Measurements from ENCODE around the gene FBXL14.

DNA sequence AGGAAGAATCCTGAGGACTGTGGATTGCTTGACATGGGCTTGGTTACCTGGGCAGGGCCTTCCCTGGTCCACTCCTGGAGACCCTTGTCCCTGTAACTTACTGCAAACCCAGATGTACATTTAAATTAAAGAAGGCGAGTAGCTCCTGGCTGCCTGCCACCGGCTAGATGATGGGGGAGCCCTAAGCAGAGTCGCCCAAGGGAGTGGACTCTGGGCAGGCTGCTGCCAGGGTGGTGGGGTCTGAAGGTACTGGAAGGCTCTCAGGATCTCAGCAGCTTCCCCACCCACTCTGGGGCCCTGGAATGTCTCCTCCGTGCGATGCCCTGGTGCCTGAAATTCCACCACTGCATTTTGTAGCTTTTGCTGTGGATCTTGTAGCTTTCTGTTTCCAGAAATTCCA, 74.7 kb downstream of the FBXL14 start:
- TF ChIP-seq, protein P1, sequence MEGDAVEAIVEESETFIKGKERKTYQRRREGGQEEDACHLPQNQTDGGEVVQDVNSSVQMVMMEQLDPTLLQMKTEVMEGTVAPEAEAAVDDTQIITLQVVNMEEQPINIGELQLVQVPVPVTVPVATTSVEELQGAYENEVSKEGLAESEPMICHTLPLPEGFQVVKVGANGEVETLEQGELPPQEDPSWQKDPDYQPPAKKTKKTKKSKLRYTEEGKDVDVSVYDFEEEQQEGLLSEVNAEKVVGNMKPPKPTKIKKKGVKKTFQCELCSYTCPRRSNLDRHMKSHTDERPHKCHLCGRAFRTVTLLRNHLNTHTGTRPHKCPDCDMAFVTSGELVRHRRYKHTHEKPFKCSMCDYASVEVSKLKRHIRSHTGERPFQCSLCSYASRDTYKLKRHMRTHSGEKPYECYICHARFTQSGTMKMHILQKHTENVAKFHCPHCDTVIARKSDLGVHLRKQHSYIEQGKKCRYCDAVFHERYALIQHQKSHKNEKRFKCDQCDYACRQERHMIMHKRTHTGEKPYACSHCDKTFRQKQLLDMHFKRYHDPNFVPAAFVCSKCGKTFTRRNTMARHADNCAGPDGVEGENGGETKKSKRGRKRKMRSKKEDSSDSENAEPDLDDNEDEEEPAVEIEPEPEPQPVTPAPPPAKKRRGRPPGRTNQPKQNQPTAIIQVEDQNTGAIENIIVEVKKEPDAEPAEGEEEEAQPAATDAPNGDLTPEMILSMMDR (IDR thresholded peaks at IDR 0.05) = no peak
- TF ChIP-seq MEF2A (IDR thresholded peaks at IDR 0.05; ENCODE audit: borderline replicate concordance, low read depth) (no peak), POLR2AphosphoS5 (IDR thresholded peaks at IDR 0.05; ENCODE audit: low read depth, low read length) (no peak), EP300 (IDR thresholded peaks at IDR 0.05; ENCODE audit: borderline replicate concordance in 1 of 2, low read depth in 1 of 2, low read length in 1 of 2) (no peak), FOXJ3 (CRISPR knock-in tag; IDR thresholded peaks at IDR 0.05) (no peak)
